GM19324 (cell line): ENCODE measurements around the gene MMP20.

Experiments
- ATAC-seq: cut with Tn5 transposase; IDR thresholded peaks from one replicate; pipeline ENCODE4 v1.9.1; 2021; ENCODE audit warnings: mild to moderate bottlenecking, moderate library complexity; ENCODE audit not compliant: unreplicated experiment, low FRiP score

Gene MMP20

GRCh38 chr11:102564110-102564509 lies 61.0 kb downstream of the MMP20 start:
- ATAC-seq, result peak; percentile 43

- no peak for ATAC-seq
Observed at GRCh38 chr11:102561636-102562035, 63.5 kb downstream of the MMP20 start.

- peak; percentile 64 for ATAC-seq
Observed at GRCh38 chr11:102560555-102561011, 64.5 kb downstream of the MMP20 start.

GRCh38 chr11:102559839-102560238 lies 65.3 kb downstream of the MMP20 start:
- peak; percentile 46 for ATAC-seq

GRCh38 chr11:102555091-102555490 lies 70.0 kb downstream of the MMP20 start:
- no peak for ATAC-seq

DNA sequence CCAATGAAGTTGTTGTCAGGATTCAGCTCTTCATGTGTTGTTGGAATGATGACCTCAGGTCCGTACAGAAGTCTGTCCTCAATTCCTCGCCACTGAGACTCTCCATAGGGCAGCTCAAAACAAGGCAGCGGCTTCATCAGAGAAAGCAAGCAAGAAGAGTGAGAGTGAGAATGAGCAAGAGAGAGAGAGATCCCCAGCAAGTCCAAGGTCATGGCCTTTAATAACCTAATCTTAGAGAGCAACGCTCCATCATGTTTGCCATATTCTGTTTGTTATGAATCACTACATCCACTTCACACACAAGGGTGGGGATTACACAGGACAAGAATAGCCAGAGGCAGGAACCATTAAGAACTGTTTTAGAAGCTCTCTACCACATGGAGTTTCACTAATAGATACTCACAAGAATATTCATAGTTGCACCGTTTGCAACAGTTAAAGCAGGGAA lies 71.3 kb downstream of the MMP20 start:
- ATAC-seq, result no peak

GRCh38 chr11:102552447-102553194 lies 72.5 kb downstream of the MMP20 start:
- ATAC-seq, result no peak

GRCh38 chr11:102552020-102552419 lies 73.1 kb downstream of the MMP20 start:
- no peak for ATAC-seq

DNA sequence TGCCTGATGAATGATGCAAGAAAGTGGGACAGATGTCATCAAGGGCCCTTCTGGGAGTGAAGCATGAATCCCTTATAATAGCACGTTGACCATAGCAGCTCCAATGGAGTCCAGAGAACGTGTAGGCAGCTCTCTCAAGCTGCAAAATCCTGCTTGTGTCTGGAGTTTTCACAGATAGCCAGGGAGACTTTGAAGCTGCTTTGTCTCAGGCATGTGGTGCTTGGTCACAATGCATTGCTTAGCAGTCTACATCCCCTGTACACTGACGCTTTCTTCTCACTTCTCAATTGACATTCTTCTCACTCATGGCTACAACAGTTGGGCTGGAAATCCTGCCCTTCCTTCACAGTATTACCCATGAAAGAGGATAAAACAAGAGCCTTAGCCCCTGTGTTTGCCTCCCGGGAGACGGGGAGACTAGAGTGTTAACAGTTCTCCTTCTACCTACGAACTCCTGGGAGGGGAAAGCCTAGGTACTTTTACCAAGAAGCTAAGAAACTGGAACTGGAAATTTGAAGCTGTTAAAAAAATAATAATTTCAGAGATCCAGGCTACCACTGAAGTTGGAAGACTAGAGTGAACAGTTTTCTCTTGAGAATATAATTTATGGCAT lies 73.9 kb downstream of the MMP20 start:
- no peak for ATAC-seq

DNA sequence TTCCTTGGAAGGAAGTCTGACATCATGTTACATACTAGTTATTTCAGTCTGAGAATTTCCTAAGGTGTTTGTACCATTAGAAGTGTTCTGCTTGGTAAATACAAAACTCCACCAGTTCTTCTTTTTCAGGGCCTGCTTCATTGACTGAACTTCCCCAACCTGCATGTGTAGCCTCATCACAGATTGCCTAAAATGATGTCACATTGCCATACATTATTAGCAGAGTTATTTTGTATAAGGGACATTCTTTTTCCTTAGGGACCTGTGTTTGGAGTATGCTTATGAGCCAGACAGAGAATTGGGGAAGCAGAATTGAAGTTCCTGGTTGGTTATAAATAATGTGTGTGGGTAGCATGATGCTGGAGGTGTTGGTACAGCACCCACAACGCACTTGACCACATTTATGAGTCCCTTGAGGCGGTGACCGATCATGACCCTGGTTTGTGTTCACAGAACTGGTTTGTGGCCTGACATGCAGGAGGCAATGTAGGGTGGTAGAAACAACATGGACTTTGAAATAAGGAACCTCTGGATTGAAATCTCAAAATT lies 78.1 kb downstream of the MMP20 start:
- peak; percentile 78 for ATAC-seq

DNA sequence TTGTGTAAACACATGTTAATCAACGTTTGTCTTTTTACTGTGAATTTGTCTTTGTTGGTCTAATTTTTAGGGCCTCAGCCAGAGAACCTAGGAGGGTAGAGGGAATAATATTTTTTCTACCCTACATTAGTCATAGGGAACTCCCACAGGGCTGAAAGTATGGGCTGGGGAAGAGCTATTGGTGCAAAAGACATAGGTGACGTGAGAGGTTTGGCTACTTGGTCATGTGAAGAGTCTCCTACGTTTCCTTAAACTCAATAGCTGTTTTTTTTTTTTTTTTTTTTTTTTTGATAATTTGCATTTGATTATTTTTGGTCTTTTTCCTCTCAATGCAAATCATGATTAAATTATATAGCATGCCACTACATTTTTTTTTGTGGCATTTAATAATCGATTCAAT lies 78.7 kb downstream of the MMP20 start:
- ATAC-seq, result no peak

DNA sequence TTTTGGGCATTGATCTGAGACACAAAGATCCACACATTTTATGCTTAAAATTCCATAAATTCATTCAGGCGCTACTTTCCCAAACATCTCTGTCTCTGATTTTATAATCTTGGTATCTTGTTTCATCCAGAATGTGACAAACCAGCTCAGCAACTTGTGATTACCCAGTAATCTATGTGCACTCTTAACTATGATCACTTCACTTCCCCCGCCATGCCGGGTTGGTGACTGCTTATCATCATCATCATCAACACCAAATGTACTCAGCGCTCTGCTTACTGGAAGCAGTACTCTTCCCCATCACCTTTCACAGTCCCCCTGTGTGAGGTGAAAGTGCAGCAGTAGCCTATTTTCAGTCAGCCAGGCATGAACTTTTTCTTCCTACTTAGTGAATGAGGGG lies 79.4 kb downstream of the MMP20 start:
- ATAC-seq, result no peak

- ATAC-seq, result no peak
Observed at GRCh38 chr11:102544594-102544993, 80.5 kb downstream of the MMP20 start.

DNA sequence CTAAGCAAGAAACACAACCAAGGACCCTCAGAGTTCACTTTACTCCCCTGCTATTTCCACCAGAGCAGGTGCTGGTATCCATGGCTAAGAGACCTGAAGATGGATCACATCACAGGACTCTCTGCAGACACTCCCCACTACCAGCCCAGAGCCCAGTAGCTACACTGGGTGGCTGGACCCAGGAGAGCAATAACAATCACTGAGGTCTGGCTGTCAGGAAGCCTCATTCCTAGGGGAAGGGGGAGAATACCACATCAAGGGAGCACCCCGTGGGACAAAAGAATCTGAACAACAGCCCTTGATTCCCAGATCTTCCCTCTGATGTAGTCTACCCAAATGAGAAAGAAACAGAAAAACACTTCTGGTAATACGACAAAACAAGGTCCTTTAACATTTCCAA lies 85.6 kb downstream of the MMP20 start:
- ATAC-seq, result no peak

- ATAC-seq, result no peak
Observed at GRCh38 chr11:102538932-102539331, 86.2 kb downstream of the MMP20 start.

GRCh38 chr11:102534261-102534872 lies 90.8 kb downstream of the MMP20 start:
- no peak for ATAC-seq

- ATAC-seq, result no peak
Observed at GRCh38 chr11:102530558-102530957, 94.6 kb downstream of the MMP20 start, which contains the start of gene MMP7. TSS of gene MMP7 (minus strand) at chr11:102530747. CDS start at chr11:102530700, 47 bp downstream.

- ATAC-seq, result no peak
Observed at GRCh38 chr11:102528618-102529017, 96.5 kb downstream of the MMP20 start.

DNA sequence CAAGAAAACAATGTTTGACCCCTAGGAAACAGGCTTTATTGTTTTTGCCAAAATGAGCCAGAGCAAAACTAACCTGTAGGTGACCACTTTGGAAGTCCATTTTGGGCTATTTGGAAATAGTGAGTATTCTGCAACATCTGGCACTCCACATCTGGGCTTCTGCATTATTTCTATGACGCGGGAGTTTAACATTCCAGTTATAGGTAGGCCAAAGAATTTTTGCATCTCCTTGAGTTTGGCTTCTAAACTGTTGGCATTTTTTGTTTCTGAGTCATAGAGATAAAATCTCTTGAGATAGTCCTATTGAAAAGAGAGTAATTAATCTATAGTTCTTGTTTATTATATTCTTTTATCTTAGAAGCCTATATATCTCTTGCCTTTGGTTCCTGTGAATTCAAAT lies 97.4 kb downstream of the MMP20 start:
- no peak for ATAC-seq

- no peak for ATAC-seq
Observed at GRCh38 chr11:102527041-102527440, 98.1 kb downstream of the MMP20 start.
